H1 (cell line): Measurements from ENCODE around the gene CASR. TPM values are rescaled to one million over a fixed set of nuclear protein-coding genes. Genes with fewer than 3 reads are reported as not detected.
"Not testable (repeated sequence)": the region's sequence is repeated elsewhere in the genome, so short reads cannot be mapped to it uniquely, and the experiment has no call there.

Experiments used
- CTCF ChIA-PET: fragments of 300-600 bp; sonication (Branson Sonifier 250); formaldehyde crosslinking; loops from one replicate; lab custom pipeline; 2021; ENCODE audit not compliant: partially characterized antibody; lab: Charles Lee
- POLR2A ChIA-PET: fragments of 300-600 bp; sonication (Branson Sonifier 250); formaldehyde crosslinking; loops from one replicate; lab custom pipeline; 2021; ENCODE audit warnings: inconsistent platforms; ENCODE audit not compliant: partially characterized antibody; lab: Charles Lee
- DNase-seq, 2 experiments: peaks; one replicate each; pipeline versions ENCODE4 v3.0.0 to v3.0.0-alpha.2; 2010 to 2022; ENCODE audit warnings: low spot score in 2 of 2, low read depth in 1 of 2, mixed read lengths in 1 of 2
- FAIRE-seq: peaks from 2 replicates; lab custom pipeline; 2011; peaks lifted over from hg19 to GRCh38; lab: Jason Lieb, UNC
- H2AFZ ChIP-seq: 2 replicates; pipeline ENCODE4 v1.8.1; 2012; ENCODE audit warnings: low read length, inconsistent platforms
- H2AK5ac ChIP-seq: 2 replicates; pipeline ENCODE4 v1.6.1; 2013; ENCODE audit warnings: low read depth, low read length
- H2BK120ac ChIP-seq: replicated peaks from 2 replicates; pipeline ENCODE3; 2013; ENCODE audit warnings: low read depth, low read length, inconsistent platforms
- H2BK12ac ChIP-seq: 2 replicates; pipeline ENCODE4 v1.6.1; 2013; ENCODE audit warnings: low read depth, low read length
- H2BK15ac ChIP-seq: 2 replicates; pipeline ENCODE4 v1.6.1; 2013; ENCODE audit warnings: low read length
- H2BK20ac ChIP-seq: 2 replicates; pipeline ENCODE4 v1.6.1; 2013; ENCODE audit warnings: low read length
- H2BK5ac ChIP-seq: 2 replicates; pipeline ENCODE4 v1.6.1; 2013; ENCODE audit warnings: low read depth, low read length
- H3K14ac ChIP-seq: 2 replicates; pipeline ENCODE4 v1.6.1; 2013; ENCODE audit warnings: inconsistent platforms; ENCODE audit not compliant: insufficient read length
- H3K18ac ChIP-seq: 2 replicates; pipeline ENCODE4 v1.6.1; 2013; ENCODE audit warnings: low read length; ENCODE audit errors: extremely low read depth
- H3K23ac ChIP-seq: 2 replicates; pipeline ENCODE4 v1.6.1; 2013; ENCODE audit warnings: inconsistent platforms; ENCODE audit not compliant: insufficient read length
- H3K23me2 ChIP-seq: 2 replicates; pipeline ENCODE4 v1.6.1; 2013; ENCODE audit warnings: low read depth, low read length
- H3K27ac ChIP-seq: 2 replicates; pipeline ENCODE4 v1.6.1; 2011; ENCODE audit warnings: low read depth, low read length, inconsistent platforms
- H3K27me3 ChIP-seq, 4 experiments: replicated peaks in 1 of 4; 1 replicate in 1 of 4; 2 replicates in 3 of 4; pipeline versions ENCODE4 v1.6.1 to v1.8.1; 2011 to 2013; ENCODE audit warnings: low read length in 3 of 4, mild to moderate bottlenecking in 3 of 4, inconsistent platforms in 2 of 4, mixed read lengths in 2 of 4, moderate library complexity in 1 of 4; ENCODE audit not compliant: control insufficient read depth in 3 of 4, insufficient read depth in 3 of 4; ENCODE audit errors: extremely low read depth in 1 of 4
- H3K36me3 ChIP-seq, 4 experiments: 2 replicates each; pipeline versions ENCODE4 v1.6.1 to v1.8.1; 2011 to 2013; ENCODE audit warnings: mild to moderate bottlenecking in 4 of 4, low read length in 3 of 4, moderate library complexity in 2 of 4, control low read depth in 1 of 4, inconsistent platforms in 1 of 4; ENCODE audit not compliant: insufficient read depth in 4 of 4, control insufficient read depth in 2 of 4
- H3K4ac ChIP-seq: replicated peaks from 2 replicates; pipeline ENCODE3; 2013; ENCODE audit warnings: low read length, low read depth, mixed read lengths, inconsistent platforms; ENCODE audit not compliant: insufficient read length
- H3K4me1 ChIP-seq, 4 experiments: replicated peaks in 1 of 4; 1 replicate in 1 of 4; 2 replicates in 3 of 4; pipeline versions ENCODE4 v1.6.1 to v1.8.1; 2011 to 2013; ENCODE audit warnings: low read length in 3 of 4, inconsistent platforms in 2 of 4, mixed read lengths in 1 of 4; ENCODE audit not compliant: insufficient read depth in 4 of 4, control insufficient read depth in 3 of 4
- H3K4me2 ChIP-seq, 2 experiments: 2 replicates each; pipeline versions ENCODE4 v1.6.1 to v1.8.1; 2011 to 2013; ENCODE audit warnings: low read depth in 2 of 2, low read length in 2 of 2, control low read depth in 1 of 2, inconsistent platforms in 1 of 2, mild to moderate bottlenecking in 1 of 2; ENCODE audit not compliant: insufficient read depth in 1 of 2
- H3K4me3 ChIP-seq, 4 experiments: fragments of 200-600, 300-600 bp in 1 of 4; sonication (generic), shearing (Covaris generic), sonication (Bioruptor Twin) in 1 of 4; 2 replicates each; pipeline versions ENCODE4 v1.5.1 to v1.8.1; 2011 to 2016; ENCODE audit warnings: low read length in 4 of 4, low read depth in 3 of 4, control low read depth in 2 of 4, inconsistent platforms in 2 of 4, mild to moderate bottlenecking in 2 of 4, mixed read lengths in 1 of 4, moderate library complexity in 1 of 4; ENCODE audit not compliant: insufficient read depth in 2 of 4; ENCODE audit errors: extremely low read depth in 1 of 4
- H3K56ac ChIP-seq: replicated peaks from 2 replicates; pipeline ENCODE3; 2013; ENCODE audit warnings: low read depth, mild to moderate bottlenecking, mixed read lengths, low read length, inconsistent platforms; ENCODE audit not compliant: insufficient read length
- H3K79me1 ChIP-seq: 2 replicates; pipeline ENCODE4 v1.6.1; 2013; ENCODE audit warnings: low read depth, low read length, control low read depth
- H3K79me2 ChIP-seq, 2 experiments: 2 replicates each; pipeline versions ENCODE4 v1.6.1 to v1.8.1; 2012 to 2013; ENCODE audit warnings: low read length in 2 of 2, mild to moderate bottlenecking in 2 of 2, inconsistent platforms in 1 of 2; ENCODE audit not compliant: insufficient read depth in 2 of 2, control insufficient read depth in 1 of 2
- H3K9ac ChIP-seq, 4 experiments: replicated peaks in 1 of 4; 1 replicate in 1 of 4; 2 replicates in 3 of 4; pipeline versions ENCODE4 v1.6.1 to v1.8.1; 2011 to 2013; ENCODE audit warnings: low read depth in 3 of 4, low read length in 3 of 4, control low read depth in 2 of 4, mild to moderate bottlenecking in 2 of 4, moderate library complexity in 2 of 4, inconsistent platforms in 1 of 4; ENCODE audit errors: extremely low read depth in 1 of 4
- H3K9me3 ChIP-seq, 2 experiments: 2 replicates each; pipeline versions ENCODE4 v1.6.1 to v1.8.1; 2012 to 2013; ENCODE audit warnings: mild to moderate bottlenecking in 2 of 2, moderate library complexity in 2 of 2, control low read depth in 1 of 2, inconsistent platforms in 1 of 2, low read depth in 1 of 2, low read length in 1 of 2, mixed read lengths in 1 of 2; ENCODE audit not compliant: insufficient read depth in 2 of 2
- H4K20me1 ChIP-seq, 2 experiments: replicated peaks in 1 of 2; 2 replicates each; pipeline versions ENCODE3 to v1.8.1; 2011 to 2013; ENCODE audit warnings: inconsistent platforms in 2 of 2, low read length in 2 of 2, mild to moderate bottlenecking in 1 of 2; ENCODE audit not compliant: insufficient read depth in 2 of 2, control insufficient read depth in 1 of 2
- H4K5ac ChIP-seq: 2 replicates; pipeline ENCODE4 v1.6.1; 2013; ENCODE audit warnings: low read length, low read depth, mixed read lengths, inconsistent platforms; ENCODE audit not compliant: insufficient read length
- H4K8ac ChIP-seq: 2 replicates; pipeline ENCODE4 v1.8.0; 2013; ENCODE audit warnings: mild to moderate bottlenecking, moderate library complexity, low read length, inconsistent platforms; ENCODE audit not compliant: insufficient read depth; ENCODE audit errors: extremely low read depth
- H4K91ac ChIP-seq: replicated peaks from 2 replicates; pipeline ENCODE3; 2013; ENCODE audit warnings: low read length, mixed read lengths, inconsistent platforms; ENCODE audit not compliant: insufficient read length
- WGBS, 2 experiments: shearing (Covaris generic) in 1 of 2; methylation state at CpG; one replicate each; pipeline versions ENCODE4 v1.1.6 to v1.1.7; 2013 to 2015; ENCODE audit warnings: low lambda C conversion rate in 2 of 2, mixed read lengths in 2 of 2, inconsistent platforms in 1 of 2, low coverage in 1 of 2, missing lambda C conversion rate in 1 of 2; ENCODE audit not compliant: insufficient replicate concordance in 2 of 2, insufficient coverage in 1 of 2, insufficient read length in 1 of 2; ENCODE audit errors: extremely low coverage in 1 of 2, missing lambda C conversion rate in 1 of 2; 5-methylcytosine and 5-hydroxymethylcytosine counted together
- polyA plus RNA-seq, 7 experiments: library from polyadenylated mRNA; depleted of rRNA in 3 of 7; stranded (reverse) in 5 of 7; unstranded in 2 of 7; fragments of >200 nt in 5 of 7; fragments of 200-250 nt in 2 of 7; gene quantifications; 1 replicate in 5 of 7; 2 replicates in 1 of 7; 4 replicates in 1 of 7; pipeline versions ENCODE4 v1.2.1 to v1.2.3, GENCODE V29; 2011 to 2013; ENCODE audit warnings: missing spikeins in 2 of 7, mixed read lengths in 2 of 7
- total RNA-seq: library from RNA; stranded (reverse); fragmentation: NEBNext Ultra II Directional; extraction: Animal tissue kit (Norgen Biotek cat#: 25700); gene quantifications from 2 replicates; pipeline ENCODE4 v1.2.1, GENCODE V29; 2021

CASR gene
- total and polyA plus RNA-seq, 2 of the 8 experiments (the other 6 are each of a cell fraction or from before 2014, with no cell fraction given): 0.36 to 0.58 TPM

- FAIRE-seq, H3K4me1 ChIP-seq, H3K4me2 ChIP-seq, H3K9ac ChIP-seq, H2BK20ac ChIP-seq, H3K27me3 ChIP-seq, H2BK5ac ChIP-seq, H4K20me1 ChIP-seq, H2BK120ac ChIP-seq, H3K18ac ChIP-seq, H4K5ac ChIP-seq, H2AK5ac ChIP-seq, H3K27ac ChIP-seq, CTCF ChIA-PET, H3K4me3 ChIP-seq, H4K8ac ChIP-seq, H2AFZ ChIP-seq, H3K79me2 ChIP-seq, H3K4ac ChIP-seq, H2BK15ac ChIP-seq, H3K14ac ChIP-seq, H3K9me3 ChIP-seq, H3K23ac ChIP-seq, H2BK12ac ChIP-seq, POLR2A ChIA-PET, H4K91ac ChIP-seq, DNase-seq, H3K56ac ChIP-seq, H3K23me2 ChIP-seq, H3K36me3 ChIP-seq, H3K79me1 ChIP-seq: not testable (repeated sequence)
- 80% methylated on average over 10 of the region's 25 CpGs; no CpG with 5 or more reads in 1 of the 2 experiments for WGBS, 2 experiments
Measured at GRCh38 chr3:122201476-122201875, 18.0 kb downstream of the CASR start.
